Cardiac muscle cell (in vitro differentiated cells and primary cell): ENCODE results near the gene LMO4. TPM values are rescaled to one million over a fixed set of nuclear protein-coding genes. Genes with fewer than 3 reads are reported as not detected.

Experiments used
- DNase-seq, 2 donors: peaks; one replicate each; pipeline versions ENCODE4 v3.0.0 to v3.0.0-alpha.2; 2010 to 2017; ENCODE audit warnings: low read depth in 1 of 2, low spot score in 1 of 2
- H3K27ac ChIP-seq: fragments of 200-600 bp; sonication (generic); 2 replicates; pipeline ENCODE4 v1.5.1; 2016
- H3K27me3 ChIP-seq: fragments of 200-600 bp; sonication (generic); 2 replicates; pipeline ENCODE4 v1.6.0; 2016; ENCODE audit warnings: control low read depth
- H3K36me3 ChIP-seq: fragments of 200-600 bp; sonication (generic); 2 replicates; pipeline ENCODE4 v1.5.1; 2016; ENCODE audit warnings: control low read depth
- H3K4me1 ChIP-seq: fragments of 200-600 bp; sonication (generic); 2 replicates; pipeline ENCODE4 v1.8.1; 2017; ENCODE audit warnings: low read depth, mild to moderate bottlenecking, mixed run types
- H3K4me3 ChIP-seq: fragments of 200-600 bp; sonication (generic); 2 replicates; pipeline ENCODE4 v1.5.1; 2016; ENCODE audit warnings: mild to moderate bottlenecking
- H3K9me3 ChIP-seq: fragments of 200-600 bp; sonication (generic); 2 replicates; pipeline ENCODE4 v1.5.1; 2017; ENCODE audit warnings: low read depth, mild to moderate bottlenecking, control low read depth
- polyA plus RNA-seq: library from polyadenylated mRNA; unstranded; fragments of >200 nt; fragmentation: Nextera tagmentation; extraction: Ambion mirVana; gene quantifications from 2 replicates; pipeline ENCODE4 v1.2.1, GENCODE V29; 2016
- total RNA-seq: library from RNA; depleted of rRNA; stranded (reverse); fragments of >200 nt; gene quantifications from 2 replicates; pipeline ENCODE4 v1.2.3, GENCODE V29; 2016
- TF ChIP-seq, protein P1 (sequence below): IDR thresholded peaks from 2 replicates; pipeline ENCODE4 v1.5.1; 2012; ENCODE audit warnings: low read depth, mild to moderate bottlenecking, low read length

The LMO4 gene
- total and polyA plus RNA-seq, 2 experiments from 2014 or later = 53.3 to 126 TPM

DNA sequence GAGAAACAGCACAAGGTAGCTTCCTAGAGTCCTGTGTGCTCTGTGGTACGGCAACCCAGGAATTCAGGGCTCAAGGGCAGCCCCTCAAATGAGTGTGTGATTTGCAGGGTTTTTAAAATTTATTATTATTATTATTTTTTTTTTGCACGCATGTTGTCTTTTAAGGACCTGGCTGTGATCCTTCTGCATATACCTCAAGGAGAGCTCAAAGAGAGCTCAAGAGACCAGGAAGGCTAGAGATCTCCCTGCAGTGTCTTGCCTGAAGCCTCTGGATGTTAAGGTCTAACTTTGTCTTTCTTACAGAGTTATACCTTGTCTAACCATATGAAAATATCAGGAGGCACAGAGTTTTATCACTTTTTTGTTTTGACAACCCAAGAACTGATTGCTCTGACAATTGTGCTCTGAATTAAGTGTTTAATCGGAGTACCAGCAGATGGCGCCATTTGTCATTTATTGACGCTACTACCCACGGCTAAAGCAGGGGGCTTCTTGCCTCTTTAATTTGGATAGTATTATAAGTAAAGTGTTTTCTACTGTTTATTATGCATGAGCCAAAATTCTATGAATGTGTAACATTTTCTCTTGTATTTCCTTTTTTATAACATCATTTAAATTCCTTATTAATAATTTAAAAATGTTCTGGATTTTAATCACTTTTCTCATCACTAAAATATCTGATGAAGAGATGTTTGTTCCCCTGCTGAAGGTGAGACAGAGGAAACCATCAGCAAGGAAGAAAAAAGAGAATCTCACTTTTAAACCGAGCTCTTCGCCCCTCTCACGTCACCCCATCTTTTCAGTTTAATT, 35.8 kb upstream of the LMO4 start:
- Histone ChIP-seq H3K4me3 (no peak overlapping the region), H3K27ac (no peak overlapping the region), H3K27me3 (no peaks in the 10 kb centered on the region), H3K36me3 (no peaks in the 10 kb centered on the region), H3K9me3 (no peaks in the 10 kb centered on the region), H3K4me1 (no peaks in the 10 kb centered on the region)
- TF ChIP-seq, protein P1, sequence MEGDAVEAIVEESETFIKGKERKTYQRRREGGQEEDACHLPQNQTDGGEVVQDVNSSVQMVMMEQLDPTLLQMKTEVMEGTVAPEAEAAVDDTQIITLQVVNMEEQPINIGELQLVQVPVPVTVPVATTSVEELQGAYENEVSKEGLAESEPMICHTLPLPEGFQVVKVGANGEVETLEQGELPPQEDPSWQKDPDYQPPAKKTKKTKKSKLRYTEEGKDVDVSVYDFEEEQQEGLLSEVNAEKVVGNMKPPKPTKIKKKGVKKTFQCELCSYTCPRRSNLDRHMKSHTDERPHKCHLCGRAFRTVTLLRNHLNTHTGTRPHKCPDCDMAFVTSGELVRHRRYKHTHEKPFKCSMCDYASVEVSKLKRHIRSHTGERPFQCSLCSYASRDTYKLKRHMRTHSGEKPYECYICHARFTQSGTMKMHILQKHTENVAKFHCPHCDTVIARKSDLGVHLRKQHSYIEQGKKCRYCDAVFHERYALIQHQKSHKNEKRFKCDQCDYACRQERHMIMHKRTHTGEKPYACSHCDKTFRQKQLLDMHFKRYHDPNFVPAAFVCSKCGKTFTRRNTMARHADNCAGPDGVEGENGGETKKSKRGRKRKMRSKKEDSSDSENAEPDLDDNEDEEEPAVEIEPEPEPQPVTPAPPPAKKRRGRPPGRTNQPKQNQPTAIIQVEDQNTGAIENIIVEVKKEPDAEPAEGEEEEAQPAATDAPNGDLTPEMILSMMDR = peak; percentile 74
- DNase-seq = peak; percentile 80 to 90

DNA sequence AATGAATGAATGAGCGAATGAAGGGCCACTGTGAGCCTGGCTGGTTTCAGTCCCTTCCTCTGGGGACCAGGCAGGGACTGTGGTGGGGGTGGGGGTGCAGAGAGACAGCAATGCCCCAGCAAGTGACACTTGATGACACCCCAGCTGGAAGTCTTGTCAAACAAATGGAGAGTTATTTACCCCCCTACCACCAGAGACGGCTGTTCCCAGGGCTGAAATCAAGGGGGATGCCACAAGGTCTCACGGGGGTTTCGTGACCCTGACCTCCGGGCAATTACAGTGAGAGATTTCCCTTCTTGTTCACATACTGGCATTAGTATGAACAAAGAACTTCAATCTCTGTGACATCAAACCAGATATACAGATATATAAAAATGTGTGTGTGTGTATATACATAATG, 34.0 kb upstream of the LMO4 start:
- H3K27me3 ChIP-seq = no peaks in the 10 kb centered on the region
- no peaks in the 10 kb centered on the region for H3K4me1 ChIP-seq
- no peaks in the 10 kb centered on the region for H3K36me3 ChIP-seq
- H3K27ac ChIP-seq = no peak overlapping the region
- TF ChIP-seq, protein P1 = no peak
- H3K4me3 ChIP-seq = no peak overlapping the region
- no peak for DNase-seq
- no peaks in the 10 kb centered on the region for H3K9me3 ChIP-seq

DNA sequence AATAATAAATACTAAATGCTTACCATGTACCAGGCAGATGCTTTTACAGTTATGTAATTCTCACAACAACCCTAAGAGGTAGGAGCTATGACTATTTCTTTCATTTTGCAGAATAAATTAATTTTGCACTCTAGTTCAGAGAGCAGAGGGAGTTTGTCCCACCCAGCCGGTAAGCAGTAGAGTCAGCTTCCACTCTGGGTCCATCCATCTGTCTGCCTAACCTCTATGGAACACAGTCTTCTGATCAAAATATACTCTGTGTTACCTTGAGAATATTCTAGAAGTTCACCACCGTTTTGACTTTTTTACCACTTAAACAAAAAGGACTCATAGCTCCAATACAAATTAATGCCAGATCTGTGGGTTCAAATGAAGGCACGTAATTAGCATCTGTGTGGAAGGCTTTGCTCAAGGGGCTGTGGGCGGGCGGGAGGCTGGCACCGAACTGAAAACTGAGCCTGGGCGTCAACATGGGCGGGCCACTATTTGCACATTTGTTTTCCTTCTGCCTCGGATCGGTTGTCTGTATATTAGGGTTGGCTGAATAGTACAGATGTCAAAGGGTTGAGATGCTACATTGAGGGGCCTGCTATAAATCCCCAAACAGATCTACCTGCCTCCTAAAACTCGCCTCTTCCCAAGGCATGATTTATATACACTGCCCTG, 33.1 kb upstream of the LMO4 start:
- Histone ChIP-seq H3K4me1 (no peaks in the 10 kb centered on the region), H3K27me3 (no peaks in the 10 kb centered on the region), H3K36me3 (no peaks in the 10 kb centered on the region), H3K9me3 (no peaks in the 10 kb centered on the region), H3K27ac (no peak overlapping the region), H3K4me3 (no peak overlapping the region)
- TF ChIP-seq, protein P1 = no peak
- DNase-seq = no peak

DNA sequence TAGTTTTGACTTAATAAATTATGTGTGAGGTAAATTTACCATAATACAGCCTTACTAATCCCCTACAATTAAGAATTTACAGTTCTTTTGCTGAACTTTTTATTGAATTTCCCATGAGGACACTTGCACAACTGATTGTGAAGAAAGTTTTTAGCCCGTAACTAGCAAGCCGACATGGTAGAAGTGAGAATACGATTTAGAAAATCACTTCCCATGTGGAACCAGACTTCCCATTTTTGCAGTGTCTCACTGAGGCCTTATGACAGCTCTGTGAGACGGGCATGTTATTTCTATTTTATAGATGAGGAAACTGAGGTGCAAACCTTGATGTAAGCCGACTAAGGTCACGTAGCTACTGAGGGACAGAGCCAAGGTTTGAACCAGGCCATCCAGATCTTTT, 32.5 kb upstream of the LMO4 start:
- Histone ChIP-seq H3K4me3 (no peak overlapping the region), H3K27ac (no peak overlapping the region), H3K36me3 (no peaks in the 10 kb centered on the region), H3K27me3 (no peaks in the 10 kb centered on the region), H3K4me1 (no peaks in the 10 kb centered on the region), H3K9me3 (no peaks in the 10 kb centered on the region)
- TF ChIP-seq, protein P1 = no peak
- no peak for DNase-seq

DNA sequence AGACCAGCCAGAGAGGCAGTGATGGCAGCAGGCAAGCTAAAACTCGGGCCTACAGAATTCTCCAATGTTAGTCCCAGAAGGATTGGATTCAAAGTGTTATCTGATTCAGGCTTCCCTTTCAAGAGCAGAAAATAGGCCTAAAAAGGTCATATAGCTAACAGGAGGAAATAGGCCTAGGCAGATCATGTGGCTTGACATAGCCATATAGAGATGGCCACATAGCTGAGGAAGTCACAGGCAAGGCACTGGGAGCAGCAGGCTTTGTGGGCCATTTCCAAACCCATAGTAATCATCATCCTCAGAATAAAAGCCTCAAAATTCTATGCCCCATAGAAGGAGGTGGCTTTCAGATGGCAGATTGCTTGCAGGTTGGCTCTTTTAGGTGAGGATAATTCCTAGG, 29.0 kb upstream of the LMO4 start:
- Histone ChIP-seq H3K4me3 (no peak overlapping the region), H3K4me1 (no peaks in the 10 kb centered on the region), H3K27ac (no peak overlapping the region), H3K36me3 (no peaks in the 10 kb centered on the region), H3K9me3 (no peaks in the 10 kb centered on the region), H3K27me3 (no peaks in the 10 kb centered on the region)
- no peak for DNase-seq
- TF ChIP-seq, protein P1 = no peak
